Liver (tissue), 9 donors: ENCODE results near the gene PPP1CC. TPM values are rescaled to one million over a fixed set of nuclear protein-coding genes. Genes with fewer than 3 reads are reported as not detected.

Experiments used
- DNase-seq: peaks from one replicate; pipeline ENCODE4 v3.0.0-alpha.2; 2017; ENCODE audit warnings: low spot score
- H3K27ac ChIP-seq, 2 donors: one replicate each; pipeline ENCODE4 v1.7.0; 2013; ENCODE audit warnings: inconsistent platforms in 2 of 2, low read length in 2 of 2, control low read depth in 1 of 2, low read depth in 1 of 2, mild to moderate bottlenecking in 1 of 2
- H3K27me3 ChIP-seq, 4 donors: one replicate each; pipeline versions ENCODE4 v1.6.1 to v1.7.0; 2013; ENCODE audit warnings: low read length in 3 of 4, inconsistent platforms in 1 of 4, mild to moderate bottlenecking in 1 of 4, moderate library complexity in 1 of 4; ENCODE audit not compliant: control insufficient read depth in 4 of 4, insufficient read depth in 4 of 4
- H3K36me3 ChIP-seq, 4 donors: one replicate each; pipeline versions ENCODE4 v1.6.1 to v1.7.0; 2013; ENCODE audit warnings: low read length in 3 of 4, mild to moderate bottlenecking in 3 of 4, low read depth in 1 of 4, moderate library complexity in 1 of 4; ENCODE audit not compliant: control insufficient read depth in 4 of 4, insufficient read depth in 3 of 4
- H3K4me1 ChIP-seq, 4 donors: one replicate each; pipeline versions ENCODE4 v1.6.1 to v1.7.0; 2013; ENCODE audit warnings: low read length in 3 of 4, mild to moderate bottlenecking in 3 of 4, moderate library complexity in 1 of 4; ENCODE audit not compliant: control insufficient read depth in 4 of 4, insufficient read depth in 4 of 4
- H3K4me3 ChIP-seq, 3 donors: one replicate each; pipeline versions ENCODE4 v1.6.1 to v1.7.0; 2013; ENCODE audit warnings: low read length in 3 of 3, control low read depth in 1 of 3, low read depth in 1 of 3, mild to moderate bottlenecking in 1 of 3
- H3K9ac ChIP-seq, 2 donors: one replicate each; pipeline ENCODE4 v1.7.0; 2013; ENCODE audit warnings: low read length in 2 of 2, mild to moderate bottlenecking in 2 of 2, moderate library complexity in 2 of 2, control low read depth in 1 of 2, low read depth in 1 of 2
- H3K9me3 ChIP-seq, 4 donors: one replicate each; pipeline versions ENCODE4 v1.6.1 to v1.7.0; 2013; ENCODE audit warnings: low read length in 3 of 4; ENCODE audit not compliant: control insufficient read depth in 4 of 4
- EGR1 ChIP-seq, 2 donors: IDR thresholded peaks; 2 replicates each; pipeline ENCODE4 v1.6.1; 2016 to 2018; ENCODE audit warnings: antibody characterized with exemption in 2 of 2, low read depth in 2 of 2
- FOXA1 ChIP-seq: IDR thresholded peaks from 2 replicates; pipeline ENCODE4 v1.6.1; 2016; ENCODE audit warnings: antibody characterized with exemption
- FOXA2 ChIP-seq: IDR thresholded peaks from 2 replicates; pipeline ENCODE4 v1.6.1; 2016; ENCODE audit warnings: antibody characterized with exemption
- GABPA ChIP-seq, 2 donors: IDR thresholded peaks in 1 of 2; conservative IDR thresholded peaks in 1 of 2; 2 replicates each; pipeline ENCODE4 v1.6.1; 2016; ENCODE audit warnings: antibody characterized with exemption in 2 of 2, mild to moderate bottlenecking in 1 of 2, moderate library complexity in 1 of 2
- HNF4A ChIP-seq, 2 donors: conservative IDR thresholded peaks; 2 replicates each; pipeline ENCODE4 v1.6.1; 2016; ENCODE audit warnings: antibody characterized with exemption in 2 of 2, mild to moderate bottlenecking in 2 of 2
- HNF4G ChIP-seq: IDR thresholded peaks from 2 replicates; pipeline ENCODE4 v1.6.1; 2016; ENCODE audit warnings: antibody characterized with exemption
- JUND ChIP-seq, 2 donors: IDR thresholded peaks; 2 replicates each; pipeline ENCODE4 v1.6.1; 2016; ENCODE audit warnings: antibody characterized with exemption in 2 of 2
- MAX ChIP-seq: IDR thresholded peaks from 2 replicates; pipeline ENCODE4 v1.6.1; 2016; ENCODE audit warnings: antibody characterized with exemption
- NR2F2 ChIP-seq: IDR thresholded peaks from 2 replicates; pipeline ENCODE4 v1.6.1; 2016; ENCODE audit warnings: antibody characterized with exemption
- RAD21 ChIP-seq, 2 donors: IDR thresholded peaks; 2 replicates each; pipeline ENCODE4 v1.6.1; 2016; ENCODE audit warnings: antibody characterized with exemption in 2 of 2, mild to moderate bottlenecking in 2 of 2
- RXRA ChIP-seq, 2 donors: IDR thresholded peaks; 2 replicates each; pipeline ENCODE4 v1.6.1; 2017 to 2018; ENCODE audit warnings: antibody characterized with exemption in 2 of 2, mild to moderate bottlenecking in 1 of 2
- SP1 ChIP-seq: IDR thresholded peaks from 2 replicates; pipeline ENCODE4 v1.6.1; 2018; ENCODE audit warnings: antibody characterized with exemption, mild to moderate bottlenecking
- TAF1 ChIP-seq: conservative IDR thresholded peaks from 2 replicates; pipeline ENCODE4 v1.6.1; 2016; ENCODE audit warnings: antibody characterized with exemption, mild to moderate bottlenecking
- YY1 ChIP-seq: IDR thresholded peaks from 2 replicates; pipeline ENCODE4 v1.6.1; 2016; ENCODE audit warnings: antibody characterized with exemption, mild to moderate bottlenecking
- WGBS: extraction: QIAGEN DNeasy Blood & Tissue Kit; methylation state at CpG from one replicate; pipeline ENCODE4 v1.1.7; 2013; 5-methylcytosine and 5-hydroxymethylcytosine counted together
- polyA plus RNA-seq, 2 donors: library from polyadenylated mRNA; stranded (reverse) in 1 of 2; unstranded in 1 of 2; fragments of 200-250 nt in 1 of 2; fragments of >200 nt in 1 of 2; fragmentation: Nextera tagmentation in 1 of 2; extraction: Ambion mirVana in 1 of 2; gene quantifications; one replicate each; pipeline versions ENCODE4 v1.2.1 to v1.2.3, GENCODE V29; 2013 to 2015
- total RNA-seq, 2 donors: library from RNA; depleted of rRNA; stranded (reverse); fragments of >200 nt; gene quantifications; one replicate each; pipeline ENCODE4 v1.2.3, GENCODE V29; 2014
- TF ChIP-seq, protein P1 (sequence below): IDR thresholded peaks from 2 replicates; pipeline ENCODE4 v1.6.1; 2016; ENCODE audit warnings: antibody characterized with exemption, mild to moderate bottlenecking
- TF ChIP-seq, protein P2 (sequence below): IDR thresholded peaks from 2 replicates; pipeline ENCODE4 v1.6.1; 2016; ENCODE audit warnings: antibody characterized with exemption
- TF ChIP-seq, protein P3 (sequence below): IDR thresholded peaks from 2 replicates; pipeline ENCODE4 v1.6.1; 2016; ENCODE audit warnings: antibody characterized with exemption
- TF ChIP-seq, protein P4 (sequence below): fragments of 150-350 bp; IDR thresholded peaks from 2 replicates; pipeline ENCODE4 v1.5.1; 2017; ENCODE audit warnings: improper control_type of control experiment, low read depth, low read length; ENCODE audit not compliant: missing input control
- donor health status: healthy.
- donor health status: healthy.
- donor health status: healthy.
- donor health status: healthy.
- donor health status: healthy.

Gene PPP1CC
- total and polyA plus RNA-seq, 4 donors: 22.1 to 73.2 (median 36.0) TPM

DNA sequence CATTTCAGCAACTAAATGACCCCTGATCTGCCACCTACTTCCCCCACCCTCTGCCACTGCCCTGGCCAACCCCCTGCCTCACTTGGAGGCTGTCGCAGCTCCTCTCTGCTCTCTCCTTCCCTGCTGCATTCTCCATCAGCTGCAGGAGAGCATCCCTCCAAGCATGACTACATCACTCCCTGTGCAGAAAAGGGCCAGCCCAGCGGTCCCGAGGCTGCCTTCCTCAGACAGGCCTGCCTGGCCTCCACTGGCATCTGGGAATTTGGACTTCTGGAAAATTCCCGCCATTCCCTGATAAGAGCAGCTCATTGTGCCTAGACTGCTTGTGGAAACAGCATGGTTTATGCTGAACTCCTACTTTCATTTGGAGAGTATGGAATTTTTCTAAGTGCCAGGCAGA, 66.5 kb downstream of the PPP1CC start:
- Histone ChIP-seq H3K27me3 (no peaks in the 10 kb centered on the region), H3K36me3 (no peaks in the 10 kb centered on the region), H3K9me3 (no peaks in the 10 kb centered on the region), H3K27ac (no peak overlapping the region), H3K9ac (no peak overlapping the region), H3K4me3 (no peak overlapping the region), H3K4me1 (peaks cover 0 to 7% (median 3%) of the 10 kb centered on the region in 4 donors)
- WGBS: 87% methylated on average over 4 of the region's 4 CpGs
- DNase-seq: no peak
- TF ChIP-seq JUND (IDR thresholded peaks at IDR 0.05) (no peak), RAD21 (IDR thresholded peaks at IDR 0.05) (no peak), EGR1 (IDR thresholded peaks at IDR 0.05; ENCODE audit: low read depth in 2 of 2) (no peak), SP1 (no peak), FOXA2 (no peak), HNF4A (conservative IDR thresholded peaks at IDR 0.05) (no peak), TAF1 (no peak), RXRA (IDR thresholded peaks at IDR 0.05) (no peak)
- TF ChIP-seq, protein P1, sequence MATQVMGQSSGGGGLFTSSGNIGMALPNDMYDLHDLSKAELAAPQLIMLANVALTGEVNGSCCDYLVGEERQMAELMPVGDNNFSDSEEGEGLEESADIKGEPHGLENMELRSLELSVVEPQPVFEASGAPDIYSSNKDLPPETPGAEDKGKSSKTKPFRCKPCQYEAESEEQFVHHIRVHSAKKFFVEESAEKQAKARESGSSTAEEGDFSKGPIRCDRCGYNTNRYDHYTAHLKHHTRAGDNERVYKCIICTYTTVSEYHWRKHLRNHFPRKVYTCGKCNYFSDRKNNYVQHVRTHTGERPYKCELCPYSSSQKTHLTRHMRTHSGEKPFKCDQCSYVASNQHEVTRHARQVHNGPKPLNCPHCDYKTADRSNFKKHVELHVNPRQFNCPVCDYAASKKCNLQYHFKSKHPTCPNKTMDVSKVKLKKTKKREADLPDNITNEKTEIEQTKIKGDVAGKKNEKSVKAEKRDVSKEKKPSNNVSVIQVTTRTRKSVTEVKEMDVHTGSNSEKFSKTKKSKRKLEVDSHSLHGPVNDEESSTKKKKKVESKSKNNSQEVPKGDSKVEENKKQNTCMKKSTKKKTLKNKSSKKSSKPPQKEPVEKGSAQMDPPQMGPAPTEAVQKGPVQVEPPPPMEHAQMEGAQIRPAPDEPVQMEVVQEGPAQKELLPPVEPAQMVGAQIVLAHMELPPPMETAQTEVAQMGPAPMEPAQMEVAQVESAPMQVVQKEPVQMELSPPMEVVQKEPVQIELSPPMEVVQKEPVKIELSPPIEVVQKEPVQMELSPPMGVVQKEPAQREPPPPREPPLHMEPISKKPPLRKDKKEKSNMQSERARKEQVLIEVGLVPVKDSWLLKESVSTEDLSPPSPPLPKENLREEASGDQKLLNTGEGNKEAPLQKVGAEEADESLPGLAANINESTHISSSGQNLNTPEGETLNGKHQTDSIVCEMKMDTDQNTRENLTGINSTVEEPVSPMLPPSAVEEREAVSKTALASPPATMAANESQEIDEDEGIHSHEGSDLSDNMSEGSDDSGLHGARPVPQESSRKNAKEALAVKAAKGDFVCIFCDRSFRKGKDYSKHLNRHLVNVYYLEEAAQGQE: no peak

DNA sequence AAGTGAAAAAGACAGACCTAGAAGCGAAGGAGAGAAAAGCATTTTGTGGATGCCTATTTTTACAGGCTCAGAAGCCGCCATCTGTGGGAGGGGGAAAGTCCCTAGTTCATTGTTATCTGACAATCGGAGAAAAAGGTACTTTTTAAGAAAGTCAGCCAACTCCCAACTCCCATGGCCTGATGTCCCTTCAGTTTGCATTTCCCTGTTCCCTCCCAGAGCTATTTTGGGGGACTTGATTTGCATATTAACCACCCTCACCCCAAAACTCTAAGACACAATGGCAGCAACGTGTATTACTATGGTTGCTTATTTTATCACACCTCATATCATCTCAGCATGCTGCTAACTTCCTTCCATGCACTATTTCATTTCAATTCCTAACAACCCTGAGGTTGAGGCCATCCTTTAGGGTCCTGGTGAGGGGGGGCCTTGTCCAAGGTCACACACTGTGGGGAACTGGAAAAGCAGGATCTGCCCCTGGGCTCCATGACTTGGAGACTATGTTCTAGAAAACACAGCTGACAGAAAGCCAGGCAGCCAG, 72.5 kb downstream of the PPP1CC start:
- H3K4me1 ChIP-seq: peaks cover 0 to 5% (median 1%) of the 10 kb centered on the region in 4 donors
- no peak for TF ChIP-seq NR2F2
- no peak for TF ChIP-seq SP1
- no peak for TF ChIP-seq MAX
- TF ChIP-seq, protein P2, sequence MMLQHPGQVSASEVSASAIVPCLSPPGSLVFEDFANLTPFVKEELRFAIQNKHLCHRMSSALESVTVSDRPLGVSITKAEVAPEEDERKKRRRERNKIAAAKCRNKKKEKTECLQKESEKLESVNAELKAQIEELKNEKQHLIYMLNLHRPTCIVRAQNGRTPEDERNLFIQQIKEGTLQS: no peak
- TF ChIP-seq FOXA2: no peak
- no peak for TF ChIP-seq HNF4A (conservative IDR thresholded peaks at IDR 0.05)
- no peak for TF ChIP-seq EGR1 (IDR thresholded peaks at IDR 0.05; ENCODE audit: low read depth in 2 of 2)
- TF ChIP-seq YY1: no peak
- TF ChIP-seq GABPA (IDR thresholded peaks at IDR 0.05 in 1 of 2, conservative IDR thresholded peaks at IDR 0.05 in 1 of 2): no peak
- TF ChIP-seq, protein P3, sequence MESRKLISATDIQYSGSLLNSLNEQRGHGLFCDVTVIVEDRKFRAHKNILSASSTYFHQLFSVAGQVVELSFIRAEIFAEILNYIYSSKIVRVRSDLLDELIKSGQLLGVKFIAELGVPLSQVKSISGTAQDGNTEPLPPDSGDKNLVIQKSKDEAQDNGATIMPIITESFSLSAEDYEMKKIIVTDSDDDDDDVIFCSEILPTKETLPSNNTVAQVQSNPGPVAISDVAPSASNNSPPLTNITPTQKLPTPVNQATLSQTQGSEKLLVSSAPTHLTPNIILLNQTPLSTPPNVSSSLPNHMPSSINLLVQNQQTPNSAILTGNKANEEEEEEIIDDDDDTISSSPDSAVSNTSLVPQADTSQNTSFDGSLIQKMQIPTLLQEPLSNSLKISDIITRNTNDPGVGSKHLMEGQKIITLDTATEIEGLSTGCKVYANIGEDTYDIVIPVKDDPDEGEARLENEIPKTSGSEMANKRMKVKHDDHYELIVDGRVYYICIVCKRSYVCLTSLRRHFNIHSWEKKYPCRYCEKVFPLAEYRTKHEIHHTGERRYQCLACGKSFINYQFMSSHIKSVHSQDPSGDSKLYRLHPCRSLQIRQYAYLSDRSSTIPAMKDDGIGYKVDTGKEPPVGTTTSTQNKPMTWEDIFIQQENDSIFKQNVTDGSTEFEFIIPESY: no peak
- TF ChIP-seq, protein P4, sequence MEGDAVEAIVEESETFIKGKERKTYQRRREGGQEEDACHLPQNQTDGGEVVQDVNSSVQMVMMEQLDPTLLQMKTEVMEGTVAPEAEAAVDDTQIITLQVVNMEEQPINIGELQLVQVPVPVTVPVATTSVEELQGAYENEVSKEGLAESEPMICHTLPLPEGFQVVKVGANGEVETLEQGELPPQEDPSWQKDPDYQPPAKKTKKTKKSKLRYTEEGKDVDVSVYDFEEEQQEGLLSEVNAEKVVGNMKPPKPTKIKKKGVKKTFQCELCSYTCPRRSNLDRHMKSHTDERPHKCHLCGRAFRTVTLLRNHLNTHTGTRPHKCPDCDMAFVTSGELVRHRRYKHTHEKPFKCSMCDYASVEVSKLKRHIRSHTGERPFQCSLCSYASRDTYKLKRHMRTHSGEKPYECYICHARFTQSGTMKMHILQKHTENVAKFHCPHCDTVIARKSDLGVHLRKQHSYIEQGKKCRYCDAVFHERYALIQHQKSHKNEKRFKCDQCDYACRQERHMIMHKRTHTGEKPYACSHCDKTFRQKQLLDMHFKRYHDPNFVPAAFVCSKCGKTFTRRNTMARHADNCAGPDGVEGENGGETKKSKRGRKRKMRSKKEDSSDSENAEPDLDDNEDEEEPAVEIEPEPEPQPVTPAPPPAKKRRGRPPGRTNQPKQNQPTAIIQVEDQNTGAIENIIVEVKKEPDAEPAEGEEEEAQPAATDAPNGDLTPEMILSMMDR: no peak
- no peak for TF ChIP-seq RXRA (IDR thresholded peaks at IDR 0.05)
- no peak for TF ChIP-seq TAF1
- no peak for TF ChIP-seq HNF4G
- no peak for TF ChIP-seq JUND (IDR thresholded peaks at IDR 0.05)
- TF ChIP-seq, protein P1: no peak
- TF ChIP-seq FOXA1: no peak
- TF ChIP-seq RAD21 (IDR thresholded peaks at IDR 0.05): no peak
- no peak for DNase-seq
- no peaks in the 10 kb centered on the region for H3K36me3 ChIP-seq
- H3K27me3 ChIP-seq: no peaks in the 10 kb centered on the region
- H3K27ac ChIP-seq: no peak overlapping the region
- WGBS: 78% methylated on average over 4 of the region's 4 CpGs
- H3K4me3 ChIP-seq: no peak overlapping the region
- no peaks in the 10 kb centered on the region for H3K9me3 ChIP-seq
- no peak overlapping the region for H3K9ac ChIP-seq
